OCI-LY1 (cell line): ENCODE measurements around the gene SLC2A9.

Experiments used
- CTCF ChIP-seq: fragments of 200-600 bp; sonication (generic), shearing (Covaris generic); IDR thresholded peaks from 2 replicates; pipeline ENCODE4 v1.5.1; 2017; ENCODE audit warnings: mild to moderate bottlenecking, antibody characterized with exemption, low read length, moderate library complexity, mixed read lengths
- EZH2 ChIP-seq: fragments of 200-600 bp; sonication (generic), shearing (Covaris generic); IDR thresholded peaks from 2 replicates; pipeline ENCODE4 v1.8.0; 2017; ENCODE audit warnings: borderline replicate concordance, mixed run types, mild to moderate bottlenecking, antibody characterized with exemption, low read length, moderate library complexity, mixed read lengths

GRCh38 chr4:9989918-9990635, 31.2 kb downstream of the SLC2A9 start:
- TF ChIP-seq CTCF: no peak
- TF ChIP-seq EZH2: no peak
